HG03066 (cell line): ENCODE results near the gene RNF227.
"Not testable (repeated sequence)": the region's sequence is repeated elsewhere in the genome, so short reads cannot be mapped to it uniquely, and the experiment has no call there.

Experiments used
- ATAC-seq: cut with Tn5 transposase; IDR thresholded peaks from one replicate; pipeline ENCODE4 v1.9.1; 2021; ENCODE audit warnings: low read depth; ENCODE audit not compliant: unreplicated experiment

The RNF227 gene

GRCh38 chr17:7915611-7916384 lies at the start of gene RNF227:
Gene RNF227 (minus strand): TSS chr17:7916289. CDS start chr17:7916195, 94 bp downstream.
- peak; percentile 70 for ATAC-seq

DNA sequence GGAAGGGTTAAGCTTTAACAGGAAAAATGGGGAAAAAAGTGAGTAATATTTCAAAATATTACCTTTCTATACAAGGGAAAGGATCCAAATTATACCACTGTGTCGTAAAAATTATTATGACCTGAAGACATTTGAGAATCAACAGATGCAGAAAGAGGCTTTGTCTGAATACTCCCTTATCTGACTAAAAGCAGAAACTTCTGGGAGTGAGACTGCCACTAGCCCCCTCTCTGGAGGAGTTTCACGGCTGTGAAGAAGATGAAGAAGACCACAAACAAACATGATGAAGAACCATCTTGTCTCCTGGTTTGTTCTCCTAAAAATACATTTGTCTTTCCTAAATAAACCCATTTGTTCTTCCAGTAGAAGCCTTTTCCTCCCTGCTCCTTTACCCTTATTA lies 45.3 kb upstream of the RNF227 start:
- no peak for ATAC-seq

GRCh38 chr17:7959503-7960253 lies 43.6 kb upstream of the RNF227 start:
- ATAC-seq: no peak

DNA sequence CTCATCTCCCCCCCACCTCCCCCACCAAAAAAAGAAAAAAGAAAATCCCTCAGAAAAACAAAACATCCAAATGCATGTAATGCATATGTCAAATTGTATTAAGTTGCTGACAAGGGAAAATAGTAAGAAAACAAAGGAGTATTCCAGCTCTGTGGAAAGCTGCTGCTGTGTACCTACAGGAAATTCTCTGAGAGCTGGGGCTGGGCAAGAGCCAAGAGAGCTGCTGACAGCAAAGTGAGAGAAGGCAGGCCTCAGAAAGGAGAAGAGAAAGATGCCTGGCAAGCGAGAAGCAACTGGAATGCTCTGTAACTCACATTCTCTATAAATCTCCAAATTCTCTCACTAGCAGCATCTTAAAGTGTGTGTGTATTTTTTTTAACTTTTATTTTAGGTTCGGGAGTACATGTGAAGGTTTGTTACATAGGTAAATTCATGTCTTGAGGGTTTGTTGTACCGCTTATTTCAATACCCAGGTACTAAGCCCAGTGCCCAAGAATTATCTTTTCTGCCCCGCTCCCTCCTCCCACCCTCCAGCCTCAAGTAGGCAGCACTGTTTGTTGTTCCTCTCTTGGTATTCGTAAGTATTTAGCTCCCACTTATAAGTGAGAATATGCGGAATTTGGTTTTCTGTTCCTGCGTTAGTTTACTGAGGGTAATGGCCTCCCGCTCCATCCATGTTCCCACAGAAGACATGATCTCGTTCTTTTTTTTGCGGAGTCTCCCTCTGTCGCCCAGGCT lies 40.3 kb upstream of the RNF227 start:
- no peak for ATAC-seq

DNA sequence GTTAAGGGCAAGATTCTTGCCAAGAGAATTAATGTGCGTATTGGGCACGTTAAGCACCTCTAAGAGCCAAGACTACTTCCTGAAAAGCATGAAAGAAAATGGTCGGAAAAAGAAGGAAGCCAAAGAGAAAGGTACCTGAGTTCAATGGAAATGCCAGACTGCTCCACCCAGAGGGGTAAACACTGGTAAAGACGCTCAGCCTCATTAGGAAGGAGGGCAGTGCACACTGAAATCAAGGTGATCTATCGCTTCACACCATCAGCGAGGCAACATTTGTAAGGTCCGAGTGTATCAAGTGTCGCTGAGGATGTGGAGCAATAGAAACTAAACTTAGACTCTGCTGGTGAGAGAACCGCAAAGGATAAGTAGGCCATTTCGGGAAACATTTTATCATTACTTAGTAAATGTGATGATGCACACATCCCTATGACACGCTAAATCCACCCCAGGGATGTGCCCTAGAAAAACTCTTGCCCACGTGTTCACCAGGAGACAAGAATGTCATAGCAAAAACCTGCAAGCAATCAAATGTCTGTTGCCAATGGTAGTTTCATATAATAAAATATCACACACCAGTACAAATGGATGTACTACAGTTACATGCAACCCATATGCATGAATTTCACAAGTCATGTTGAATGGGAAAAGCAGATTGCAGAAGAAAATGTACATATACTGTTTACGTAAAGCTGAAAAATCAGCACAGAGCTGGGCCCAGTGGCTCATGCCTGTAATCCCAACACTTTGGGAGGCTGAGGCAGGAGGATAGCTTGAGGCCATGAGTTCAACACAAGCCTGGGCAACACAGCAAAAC lies 39.5 kb upstream of the RNF227 start:
- no peak for ATAC-seq

DNA sequence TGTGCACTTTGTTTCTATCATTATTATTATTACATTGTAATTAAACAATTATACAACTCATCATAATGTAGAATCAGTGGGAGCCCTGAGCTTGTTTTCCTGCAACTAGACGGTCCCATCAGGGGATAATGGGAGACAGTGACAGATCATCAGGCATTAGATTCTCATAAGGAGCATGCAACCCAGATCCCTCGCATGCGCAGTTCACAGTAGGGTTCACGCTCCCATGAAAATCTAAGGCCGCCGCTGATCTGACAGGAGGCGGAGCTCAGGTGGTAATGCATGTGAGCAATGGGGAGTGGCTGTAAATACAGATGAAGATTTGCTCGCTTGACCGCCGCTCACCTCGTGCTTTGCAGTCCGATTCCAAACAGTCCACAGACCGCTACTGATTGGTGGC lies 37.2 kb upstream of the RNF227 start:
- ATAC-seq: not testable (repeated sequence)

DNA sequence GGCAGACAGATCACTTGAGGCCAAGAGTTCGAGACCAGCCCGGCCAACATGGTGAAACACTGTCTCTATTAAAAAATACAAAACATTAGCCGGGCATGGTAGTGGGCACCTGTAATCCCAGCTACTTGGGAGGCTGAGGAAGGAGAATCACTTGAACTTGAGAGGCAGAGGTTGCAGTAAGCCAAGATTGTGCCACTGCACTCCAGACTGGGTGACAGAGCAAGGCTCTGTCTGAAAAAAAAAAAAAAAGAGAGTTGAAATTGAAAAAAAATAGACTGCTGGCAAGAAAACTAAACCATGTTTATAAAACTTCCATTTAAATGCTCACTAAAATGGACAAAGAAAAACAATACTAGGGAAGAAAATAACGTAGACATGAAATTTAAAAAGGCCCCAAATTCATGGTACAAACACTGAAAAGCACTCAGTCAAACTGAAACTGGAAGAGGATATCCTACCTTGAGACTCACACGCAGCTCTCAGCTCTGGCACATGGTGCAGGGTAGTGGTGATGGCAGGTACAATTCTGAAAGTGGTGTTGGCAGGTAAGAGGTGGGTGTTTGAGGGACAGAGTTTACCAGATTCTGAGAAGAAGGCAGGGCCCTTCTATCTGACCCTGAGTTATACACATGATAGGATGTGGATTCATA lies 35.2 kb upstream of the RNF227 start:
- no peak for ATAC-seq

GRCh38 chr17:7950578-7950977 lies 34.5 kb upstream of the RNF227 start:
- ATAC-seq: no peak

- ATAC-seq: no peak
These were observed 31.6 kb upstream of the RNF227 start for GRCh38 chr17:7947651-7948050.

DNA sequence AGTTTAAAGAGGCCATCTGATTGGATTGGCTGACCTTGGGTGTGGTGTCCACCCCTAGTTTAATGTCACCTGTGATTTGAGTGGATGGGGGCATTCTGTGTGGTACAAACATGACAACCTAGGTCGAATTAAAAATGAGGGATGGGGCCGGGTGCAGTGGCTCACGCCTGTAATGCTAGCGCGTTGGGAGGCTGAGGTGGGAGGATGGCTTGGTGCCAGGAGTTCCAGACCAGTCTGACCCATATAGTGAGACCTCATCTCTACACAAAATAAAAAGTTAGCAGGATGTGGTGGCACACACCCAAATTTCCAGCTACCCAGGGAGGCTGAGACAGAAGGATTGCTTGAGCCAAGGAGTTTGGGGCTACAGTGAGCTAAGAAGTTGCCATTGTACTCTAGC lies 30.4 kb upstream of the RNF227 start:
- no peak for ATAC-seq

DNA sequence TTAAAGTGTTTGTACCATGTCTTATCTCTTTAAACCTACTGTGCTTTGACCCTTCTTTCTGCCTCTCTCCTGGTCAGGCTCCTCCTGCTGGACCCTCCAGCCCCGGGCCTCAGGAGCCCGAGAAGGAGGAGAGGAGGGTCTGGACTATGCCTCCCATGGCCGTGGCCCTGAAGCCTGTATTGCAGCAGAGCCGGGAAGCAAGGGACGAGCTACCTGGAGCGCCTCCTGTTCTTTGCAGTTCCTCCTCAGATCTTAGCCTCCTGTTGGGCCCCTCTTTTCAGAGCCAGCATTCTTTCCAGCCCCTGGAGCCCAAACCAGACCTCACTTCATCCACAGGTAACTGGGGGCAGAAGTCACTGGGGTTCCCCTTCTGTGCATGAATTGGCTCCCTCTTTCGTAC lies 29.6 kb upstream of the RNF227 start:
- no peak for ATAC-seq

DNA sequence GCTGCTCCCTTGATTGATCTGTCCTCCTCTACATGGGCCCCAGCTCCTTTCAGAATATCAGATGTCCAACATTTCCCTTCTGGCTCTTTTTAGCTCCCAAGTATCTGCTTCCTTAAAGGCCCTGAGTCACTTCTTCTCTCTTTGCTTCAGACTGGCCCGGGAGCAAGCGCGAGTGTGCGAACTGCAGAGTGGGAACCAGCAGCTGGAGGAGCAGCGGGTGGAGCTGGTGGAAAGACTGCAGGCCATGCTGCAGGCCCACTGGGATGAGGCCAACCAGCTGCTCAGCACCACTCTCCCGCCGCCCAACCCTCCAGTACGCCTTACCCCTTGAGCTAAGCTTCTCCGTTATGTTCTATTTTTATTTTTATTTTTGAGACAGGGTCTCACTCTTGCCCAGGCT lies 28.2 kb upstream of the RNF227 start:
- no peak for ATAC-seq

GRCh38 chr17:7943291-7943690 lies 27.2 kb upstream of the RNF227 start:
- no peak for ATAC-seq

GRCh38 chr17:7940743-7941142 lies 24.7 kb upstream of the RNF227 start:
- no peak for ATAC-seq

GRCh38 chr17:7940034-7940433 lies 23.9 kb upstream of the RNF227 start:
- ATAC-seq: no peak

DNA sequence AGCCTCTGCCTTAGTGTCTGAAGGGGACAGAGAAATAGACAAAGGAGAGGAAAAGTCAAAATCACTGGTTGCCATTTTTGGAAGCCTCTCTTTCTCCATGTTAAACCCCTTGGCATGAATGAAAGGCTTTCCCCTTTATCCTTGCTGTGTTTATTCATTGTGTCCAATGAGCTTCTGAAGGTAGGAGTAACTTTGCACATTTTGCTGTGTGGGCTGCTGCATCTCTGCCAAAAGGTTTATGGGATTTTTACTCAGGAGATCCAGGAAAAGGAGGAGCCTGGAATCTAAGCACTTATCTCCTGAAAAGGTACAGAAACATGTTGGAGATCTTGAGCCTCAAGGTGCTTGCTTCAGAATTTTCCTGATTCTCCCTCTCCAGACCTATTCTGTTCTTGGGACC lies 19.8 kb upstream of the RNF227 start:
- ATAC-seq: no peak

GRCh38 chr17:7932949-7933348 lies 16.9 kb upstream of the RNF227 start:
- no peak for ATAC-seq

DNA sequence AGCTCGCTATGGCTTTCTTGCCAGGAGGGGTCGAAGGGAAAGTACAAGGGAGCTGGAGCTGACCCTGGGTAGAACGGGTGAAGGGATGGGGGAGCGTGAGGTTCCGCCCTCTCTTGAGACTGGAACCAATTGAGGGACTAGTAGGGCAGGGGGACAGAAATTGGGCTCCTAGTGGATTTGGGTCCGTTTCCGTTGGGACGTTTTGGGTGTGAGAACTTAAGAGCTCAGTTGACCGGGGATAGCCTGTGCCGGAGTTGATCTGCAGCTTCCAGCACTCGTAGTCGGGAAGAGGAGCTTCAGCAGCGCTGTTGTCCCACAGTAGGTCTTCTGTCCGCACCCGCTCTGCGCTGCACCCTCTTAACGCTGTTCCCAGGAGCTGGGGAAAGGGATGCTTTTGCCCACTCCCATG lies 16.4 kb upstream of the RNF227 start:
- ATAC-seq: peak; percentile 16

DNA sequence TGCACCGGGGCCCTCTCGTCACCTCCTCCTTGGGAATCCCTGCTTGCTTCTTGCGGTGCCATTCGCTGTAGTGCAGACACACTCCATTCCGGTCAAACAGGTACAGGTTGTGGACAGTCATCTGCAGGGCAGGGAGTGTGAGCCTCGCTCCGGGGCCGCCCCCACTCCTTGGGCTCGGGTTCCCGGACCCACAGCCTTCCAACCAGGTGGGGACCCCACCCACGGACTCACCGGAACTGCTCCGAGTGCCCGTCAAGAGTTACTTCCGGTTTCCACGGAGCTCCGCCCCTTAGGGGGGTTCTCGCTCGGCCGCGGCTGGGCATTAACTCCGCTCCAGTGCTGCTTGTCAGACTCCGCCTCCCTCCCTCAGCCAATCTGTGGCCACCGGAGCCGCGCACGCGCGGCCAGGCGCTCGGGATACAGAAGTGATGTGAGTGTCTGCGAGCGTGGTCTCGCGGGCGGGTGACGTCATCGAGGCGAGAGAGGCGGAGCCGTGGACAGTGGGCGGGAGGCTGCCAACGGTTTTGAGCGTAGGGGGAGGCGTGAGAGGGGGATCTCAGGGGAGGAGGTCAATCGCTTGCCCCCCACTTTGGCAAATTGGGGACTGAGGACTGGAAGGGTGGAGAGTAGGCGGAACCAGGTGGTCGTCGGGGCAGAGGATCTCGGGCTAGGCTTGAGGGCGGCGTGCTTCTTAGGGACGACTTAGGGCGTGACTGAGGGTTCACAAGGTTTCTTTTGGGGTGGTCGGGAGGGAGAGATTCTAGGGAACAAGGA lies 15.8 kb upstream of the RNF227 start, which contains the start of the genes CNTROB and TRAPPC1:
Gene CNTROB (plus strand): TSS at position 498 of the 774 bp plus-strand sequence. CDS start 874 bp downstream, outside the sequence.
Gene TRAPPC1 (minus strand): TSS at position 238 of the 774 bp plus-strand sequence. CDS start 117 bp downstream, at position 121.
- peak; percentile 84 for ATAC-seq
